Smooth muscle cell (in vitro differentiated cells): ENCODE results near the gene PGM5. TPM values are rescaled to one million over a fixed set of nuclear protein-coding genes. Genes with fewer than 3 reads are reported as not detected.
A peak's percentile ranks its signal among the peaks of the same experiment; 100 is the strongest.

Source experiments
- DNase-seq: peaks from one replicate; lab custom pipeline; 2025; ENCODE audit not compliant: unreplicated experiment; lab: John Stamatoyannopoulos, UW
- H2AFZ ChIP-seq: fragments of 200-600 bp; sonication (generic); 2 replicates; pipeline ENCODE4 v1.6.0; 2016; ENCODE audit warnings: antibody characterized with exemption, low read depth, mild to moderate bottlenecking
- H3F3A ChIP-seq: fragments of 200-600 bp; sonication (generic); 2 replicates; pipeline ENCODE4 v1.6.0; 2017; ENCODE audit warnings: antibody characterized with exemption, low read depth
- H3K27ac ChIP-seq: fragments of 200-600 bp; sonication (generic); 2 replicates; pipeline ENCODE4 v1.5.1; 2016; ENCODE audit warnings: low read depth, mild to moderate bottlenecking
- H3K27me3 ChIP-seq: fragments of 200-600 bp; sonication (generic); 2 replicates; pipeline ENCODE4 v1.6.1; 2016; ENCODE audit warnings: low read depth, mild to moderate bottlenecking
- H3K36me3 ChIP-seq: fragments of 200-600 bp; sonication (generic); 2 replicates; pipeline ENCODE4 v1.5.1; 2016; ENCODE audit warnings: low read depth
- H3K4me1 ChIP-seq: fragments of 200-600 bp; sonication (generic); 2 replicates; pipeline ENCODE4 v1.5.1; 2016; ENCODE audit warnings: low read depth
- H3K4me2 ChIP-seq: fragments of 200-600 bp; sonication (generic); 2 replicates; pipeline ENCODE4 v1.6.0; 2016; ENCODE audit warnings: mild to moderate bottlenecking
- H3K4me3 ChIP-seq: fragments of 200-600 bp; sonication (generic); 2 replicates; pipeline ENCODE4 v1.5.1; 2016; ENCODE audit warnings: mild to moderate bottlenecking
- H3K79me2 ChIP-seq: fragments of 200-600 bp; sonication (generic); 2 replicates; pipeline ENCODE4 v1.6.0; 2016; ENCODE audit warnings: low read depth, mild to moderate bottlenecking
- H3K9ac ChIP-seq: fragments of 200-600 bp; sonication (generic); 2 replicates; pipeline ENCODE4 v1.6.0; 2016; ENCODE audit warnings: low read depth
- H3K9me3 ChIP-seq: fragments of 200-600 bp; sonication (generic); replicated peaks from 2 replicates; pipeline ENCODE4 v1.5.1; 2016; ENCODE audit warnings: low read depth
- H4K20me1 ChIP-seq: fragments of 200-600 bp; sonication (generic); 2 replicates; pipeline ENCODE4 v1.6.0; 2016; ENCODE audit warnings: low read depth
- CTCF ChIP-seq: fragments of 200-600 bp; sonication (generic); IDR thresholded peaks from 2 replicates; pipeline ENCODE4 v1.5.1; 2017; ENCODE audit warnings: borderline replicate concordance, mild to moderate bottlenecking, antibody characterized with exemption; ENCODE audit not compliant: insufficient read depth, poor library complexity, severe bottlenecking
- WGBS: methylation state at CpG from one replicate; pipeline ENCODE4 v1.1.7; 2016; ENCODE audit warnings: low lambda C conversion rate; 5-methylcytosine and 5-hydroxymethylcytosine counted together
- polyA plus RNA-seq: library from polyadenylated mRNA; unstranded; fragments of >200 nt; fragmentation: Nextera tagmentation; extraction: Ambion mirVana; gene quantifications from 2 replicates; pipeline ENCODE4 v1.2.1, GENCODE V29; 2016
- total RNA-seq: library from RNA; depleted of rRNA; stranded (reverse); fragments of >200 nt; gene quantifications from 2 replicates; pipeline ENCODE4 v1.2.3, GENCODE V29; 2014

Gene PGM5
- total and polyA plus RNA-seq, 2 experiments from 2014 or later = 0.77 to 5.6 TPM

- no peak for TF ChIP-seq CTCF
- H3K4me1 ChIP-seq = peaks cover 3% of the 10 kb centered on the region
- no peak for DNase-seq
- H4K20me1 ChIP-seq = no peaks in the 10 kb centered on the region
- H3K9ac ChIP-seq = no peak overlapping the region
- no peak overlapping the region for H2AFZ ChIP-seq
- H3K4me3 ChIP-seq = no peak overlapping the region
- H3F3A ChIP-seq = no peaks in the 10 kb centered on the region
- WGBS = 46% methylated on average over 1 of the region's 1 CpG
- no peak overlapping the region for H3K27ac ChIP-seq
- H3K9me3 ChIP-seq = no peaks in the 10 kb centered on the region
- H3K27me3 ChIP-seq = no peaks in the 10 kb centered on the region
- no peaks in the 10 kb centered on the region for H3K79me2 ChIP-seq
- no peaks in the 10 kb centered on the region for H3K36me3 ChIP-seq
- H3K4me2 ChIP-seq = no peak overlapping the region
Measured at GRCh38 chr9:68476422-68476821, 120.0 kb downstream of the PGM5 start.

DNA sequence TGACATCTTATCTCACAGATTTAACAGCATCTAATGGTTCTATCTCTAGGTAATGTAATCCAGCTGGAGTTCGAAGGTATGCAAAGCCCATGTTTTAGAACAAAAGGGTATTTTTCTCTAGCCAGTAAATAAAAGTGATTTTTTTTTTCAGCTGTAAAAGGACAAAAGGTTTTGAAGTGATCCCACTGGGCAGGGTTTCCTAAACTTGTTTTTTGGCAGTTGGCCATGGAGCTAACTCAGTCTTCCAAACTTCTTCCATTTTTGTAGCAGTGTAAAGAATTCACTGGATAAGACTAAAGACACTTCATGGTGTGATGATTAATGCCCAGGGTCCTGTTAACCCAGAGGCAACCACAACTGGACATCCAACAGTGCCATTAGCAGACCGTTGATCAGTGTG is 120.4 kb downstream of the PGM5 start:
- Histone ChIP-seq H3K79me2 (no peaks in the 10 kb centered on the region), H3K36me3 (no peaks in the 10 kb centered on the region), H3K27ac (no peak overlapping the region), H4K20me1 (no peaks in the 10 kb centered on the region), H3K9me3 (no peaks in the 10 kb centered on the region), H3F3A (no peaks in the 10 kb centered on the region), H3K9ac (no peak overlapping the region), H3K4me2 (no peak overlapping the region), H2AFZ (no peak overlapping the region), H3K4me1 (peaks cover 3% of the 10 kb centered on the region), H3K27me3 (no peaks in the 10 kb centered on the region), H3K4me3 (no peak overlapping the region)
- no peak for TF ChIP-seq CTCF
- no peak for DNase-seq
- 53% methylated on average over 2 of the region's 2 CpGs for WGBS

- no peak for DNase-seq
- H3K9ac ChIP-seq = no peak overlapping the region
- H3K27me3 ChIP-seq = no peaks in the 10 kb centered on the region
- no peaks in the 10 kb centered on the region for H4K20me1 ChIP-seq
- TF ChIP-seq CTCF = no peak
- H3K4me1 ChIP-seq = peaks cover 3% of the 10 kb centered on the region
- peak overlapping the region; percentile 15 for H3K4me2 ChIP-seq
- H2AFZ ChIP-seq = peak overlapping the region; percentile 3
- H3K27ac ChIP-seq = no peak overlapping the region
- 49% methylated on average over 3 of the region's 3 CpGs for WGBS
- H3K4me3 ChIP-seq = no peak overlapping the region
- no peaks in the 10 kb centered on the region for H3F3A ChIP-seq
- H3K79me2 ChIP-seq = no peaks in the 10 kb centered on the region
- H3K36me3 ChIP-seq = no peaks in the 10 kb centered on the region
- H3K9me3 ChIP-seq = no peaks in the 10 kb centered on the region
Measured at GRCh38 chr9:68480807-68481206, 124.4 kb downstream of the PGM5 start.

GRCh38 chr9:68482548-68482947 is 126.1 kb downstream of the PGM5 start:
- Histone ChIP-seq H4K20me1 (no peaks in the 10 kb centered on the region), H3K79me2 (no peaks in the 10 kb centered on the region), H3K4me1 (peaks cover 3% of the 10 kb centered on the region), H3K4me2 (no peak overlapping the region), H3K9ac (no peak overlapping the region), H3F3A (no peaks in the 10 kb centered on the region), H3K4me3 (no peak overlapping the region), H3K27ac (no peak overlapping the region), H3K27me3 (no peaks in the 10 kb centered on the region), H3K9me3 (no peaks in the 10 kb centered on the region), H3K36me3 (peaks cover 4% of the 10 kb centered on the region), H2AFZ (no peak overlapping the region)
- no peak for DNase-seq
- no peak for TF ChIP-seq CTCF
- WGBS = 52% methylated on average over 1 of the region's 1 CpG
